NCI-H748 (cell line): ENCODE measurements around the gene RIC8A.
"Not testable (repeated sequence)": the region's sequence is repeated elsewhere in the genome, so short reads cannot be mapped to it uniquely, and the experiment has no call there.

Experiments used
- DNase-seq: peaks from one replicate; lab custom pipeline; 2025; ENCODE audit not compliant: unreplicated experiment; lab: John Stamatoyannopoulos, UW

The RIC8A gene

DNA sequence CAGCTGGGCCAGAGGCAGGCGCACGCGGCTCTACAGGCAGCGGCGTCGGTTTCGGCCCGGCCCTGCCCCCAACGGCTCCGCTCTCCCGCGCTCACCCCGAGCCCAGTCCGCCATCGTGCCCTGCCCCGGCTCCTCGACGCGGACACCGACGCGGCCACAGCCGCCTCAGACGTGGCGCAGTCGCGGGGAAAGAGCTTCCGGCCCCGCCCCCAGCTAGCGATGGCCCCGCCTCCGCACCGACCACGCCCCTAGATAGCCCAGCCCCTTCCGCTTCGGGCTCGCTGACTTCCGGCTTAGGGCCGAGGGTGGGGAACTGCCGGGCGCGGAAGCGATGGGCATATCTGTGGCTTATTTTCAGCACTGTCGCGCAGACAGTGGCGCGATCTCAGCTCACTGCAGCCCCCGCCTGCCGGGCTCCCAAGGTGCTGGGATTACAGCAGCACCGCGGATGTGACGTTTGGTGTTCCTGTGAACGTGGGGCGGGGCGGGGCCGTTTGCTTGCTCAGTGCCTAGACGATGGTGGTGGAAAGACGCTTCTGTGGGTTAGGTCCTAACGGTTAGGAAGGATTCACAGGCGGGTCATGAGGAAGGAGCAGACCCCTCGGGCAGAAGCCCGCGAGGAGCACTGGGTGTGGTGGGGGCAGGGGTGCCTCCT lies at the start of gene RIC8A, which contains the start of gene BET1L:
Gene RIC8A (plus strand): TSS at position 501 of the 655 bp plus-strand sequence. CDS start 1,147 bp downstream, outside the sequence.
Gene BET1L (minus strand): TSS at position 192 of the 655 bp plus-strand sequence. CDS start 78 bp downstream, at position 114.
- peak; percentile 97 for DNase-seq

DNA sequence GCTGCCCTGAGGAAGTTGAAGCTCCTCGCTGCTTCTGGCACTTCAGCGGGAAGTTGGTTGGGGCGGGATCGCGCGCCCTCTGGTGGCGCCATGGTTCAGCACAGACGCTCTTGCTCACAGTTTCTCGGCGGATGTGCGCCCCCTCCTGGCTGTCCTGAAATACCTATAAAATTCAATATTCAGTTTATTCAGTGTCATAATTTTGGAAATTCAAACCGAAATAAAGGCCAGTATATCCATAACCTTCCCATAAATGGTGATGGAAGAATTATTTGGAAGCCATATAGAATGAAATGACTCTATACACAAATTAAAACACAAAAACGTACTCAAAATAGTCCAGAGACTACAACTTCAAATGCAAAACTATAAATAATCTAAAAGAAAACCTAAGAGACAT lies 27.3 kb upstream of the RIC8A start:
- DNase-seq, result not testable (repeated sequence)

GRCh38 chr11:189200-189783 lies 18.2 kb upstream of the RIC8A start:
- not testable (repeated sequence) for DNase-seq

DNA sequence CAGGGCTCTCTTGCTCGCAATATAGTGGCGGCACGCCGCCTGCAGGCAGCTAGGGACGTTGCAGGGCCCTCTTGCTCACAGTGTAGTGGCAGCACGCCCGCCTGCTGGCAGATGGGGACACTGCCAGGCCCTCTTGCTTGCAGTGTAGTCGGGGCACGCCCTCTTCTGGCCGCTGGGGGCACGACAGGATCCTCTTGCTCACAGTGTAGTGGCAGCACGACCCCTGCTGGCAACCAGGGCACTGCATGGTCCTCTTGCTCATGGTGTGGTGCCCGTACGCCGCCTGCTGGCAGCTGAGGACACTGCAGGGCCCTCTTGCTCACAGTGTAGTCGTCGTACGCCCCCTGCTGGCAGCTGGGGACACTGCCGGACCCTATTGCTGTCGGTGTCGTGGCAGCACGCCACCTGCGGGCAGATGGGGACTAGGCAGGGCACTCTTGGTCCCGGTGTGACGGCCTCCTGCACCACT lies 17.6 kb upstream of the RIC8A start:
- DNase-seq, result not testable (repeated sequence)

DNA sequence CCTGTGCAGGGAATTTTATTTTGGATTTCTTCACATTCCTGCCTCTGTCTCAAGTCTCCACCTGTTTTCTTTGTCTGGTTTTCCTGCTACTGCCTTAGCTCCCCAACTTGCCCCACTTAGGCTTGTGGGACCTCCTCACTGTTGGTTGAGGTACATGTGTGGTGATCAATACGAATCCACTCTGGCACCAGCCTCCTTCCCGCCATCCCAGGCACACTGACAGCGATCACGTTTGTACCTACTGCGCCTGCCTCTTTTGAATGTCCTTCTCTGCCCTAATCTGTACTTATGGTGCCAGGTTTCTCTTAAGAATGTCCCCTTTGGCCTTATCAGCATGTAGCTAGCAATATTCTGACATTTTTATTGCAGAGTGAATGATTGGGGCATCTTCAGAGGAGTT lies 17.0 kb upstream of the RIC8A start:
- DNase-seq, result not testable (repeated sequence)

DNA sequence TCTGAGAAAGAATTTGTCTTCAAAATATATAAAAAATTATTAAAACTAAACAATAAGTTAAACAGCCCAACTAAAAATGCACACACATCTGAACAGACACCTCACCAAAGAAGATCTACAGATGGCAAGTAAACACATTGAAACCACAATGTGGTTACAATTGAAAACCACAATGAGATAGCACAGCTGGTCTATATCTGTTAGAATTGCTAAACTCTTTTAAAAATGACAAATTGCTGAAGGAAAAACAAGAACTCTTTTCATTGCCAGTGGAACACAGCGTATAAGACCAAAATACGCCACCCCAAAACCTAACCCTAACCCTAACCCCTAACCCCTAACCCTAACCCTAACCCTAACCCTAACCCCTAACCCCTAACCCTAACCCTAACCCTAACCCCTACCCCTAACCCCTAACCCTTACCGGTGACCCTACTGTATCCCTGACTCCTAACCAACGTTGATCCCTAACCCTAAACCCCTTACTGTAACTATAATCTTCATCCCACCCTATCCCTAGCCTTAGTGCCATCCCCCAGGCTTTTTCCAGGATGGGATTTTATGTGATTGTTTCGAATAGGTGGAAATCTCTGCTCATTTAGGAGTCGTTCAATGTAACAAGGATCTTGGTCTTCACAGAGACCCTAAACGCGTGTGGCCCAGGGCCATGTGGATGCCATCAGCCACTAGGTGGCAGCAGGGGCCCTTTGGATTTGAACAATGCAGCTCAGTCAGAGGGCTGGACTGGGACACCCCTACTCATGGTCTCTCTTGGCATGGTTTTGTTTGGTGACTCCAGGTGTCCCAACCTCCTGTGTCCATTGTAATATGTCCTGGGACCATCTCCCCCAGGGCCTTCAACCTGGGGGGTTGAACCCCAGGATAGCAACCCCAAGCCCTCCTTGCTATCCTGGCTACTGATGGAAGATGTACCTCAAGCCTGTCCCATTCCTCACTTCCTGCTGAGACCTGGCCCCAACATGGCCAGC lies 15.7 kb upstream of the RIC8A start:
- DNase-seq, result not testable (repeated sequence)

DNA sequence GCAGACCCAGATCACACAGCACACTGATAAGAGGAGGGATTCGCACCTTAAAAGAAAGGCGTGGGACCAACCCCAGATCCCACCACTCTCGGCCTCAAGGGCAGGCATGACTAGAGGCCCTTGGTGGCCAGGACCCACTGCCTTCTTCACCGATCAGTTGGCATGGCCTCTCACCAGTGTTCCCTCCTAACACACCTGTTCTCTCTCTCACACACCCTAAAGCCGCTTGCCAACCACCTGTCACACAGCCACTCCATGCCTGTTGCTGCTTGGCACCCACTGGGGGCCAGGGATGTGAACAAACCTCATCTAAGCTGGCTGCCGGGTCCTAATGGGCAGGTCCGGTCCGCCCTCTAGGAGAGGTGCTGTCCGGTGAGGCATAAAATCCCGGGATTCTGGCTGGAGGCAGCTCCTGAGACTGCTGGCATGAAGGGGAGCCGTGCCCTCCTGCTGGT lies 14.8 kb upstream of the RIC8A start, which contains the start of gene SCGB1C1:
Gene SCGB1C1 (plus strand): TSS at position 405 of the 455 bp plus-strand sequence. CDS start 22 bp downstream, at position 427.
- DNase-seq, result not testable (repeated sequence)

- not testable (repeated sequence) for DNase-seq
Observed at GRCh38 chr11:193481-193880, 14.0 kb upstream of the RIC8A start.

DNA sequence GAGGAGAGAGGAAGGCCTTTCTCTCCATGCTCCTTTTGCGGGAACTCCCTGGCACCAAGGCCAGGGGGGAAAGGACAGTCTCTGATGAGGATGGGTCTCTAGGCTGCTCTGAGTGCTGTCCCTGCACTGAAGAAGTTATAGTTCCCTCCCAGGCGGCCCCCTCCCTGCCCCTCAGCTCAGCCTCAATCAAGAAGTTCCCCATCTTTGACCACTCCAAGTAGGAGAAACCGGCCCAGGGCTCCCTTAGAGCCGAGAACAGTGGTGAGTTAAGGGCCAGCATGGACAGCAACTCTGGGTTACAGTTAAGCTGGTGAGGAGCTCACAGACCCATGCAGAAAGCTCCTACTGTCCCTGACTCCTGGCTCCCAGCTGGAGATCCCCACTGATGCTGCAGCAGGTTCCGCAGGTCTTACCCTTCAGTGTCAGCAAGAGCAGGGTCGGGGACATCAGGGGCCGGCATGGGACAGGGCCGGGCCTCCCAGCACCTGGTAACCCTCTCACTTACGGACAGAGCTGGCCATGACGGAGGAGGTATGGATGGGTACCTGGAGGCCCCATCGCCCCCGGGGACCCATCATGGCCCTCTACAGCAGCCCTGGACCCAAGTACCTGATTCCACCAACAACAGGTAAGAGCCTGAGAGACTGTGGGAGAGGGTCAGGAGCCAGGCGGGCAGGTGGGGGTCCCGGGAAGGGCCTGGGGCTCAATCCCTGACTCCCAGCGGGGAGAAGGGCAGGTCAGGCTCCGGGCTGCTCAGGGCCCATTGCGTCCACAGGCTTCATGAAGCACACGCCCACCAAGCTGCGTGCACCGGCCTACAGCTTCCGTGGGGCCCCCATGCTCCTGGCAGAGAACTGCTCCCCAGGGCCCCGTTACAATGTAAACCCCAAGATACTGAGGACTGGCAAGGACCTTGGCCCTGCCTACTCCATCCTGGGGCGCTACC lies 10.4 kb upstream of the RIC8A start:
- DNase-seq, result no peak

DNA sequence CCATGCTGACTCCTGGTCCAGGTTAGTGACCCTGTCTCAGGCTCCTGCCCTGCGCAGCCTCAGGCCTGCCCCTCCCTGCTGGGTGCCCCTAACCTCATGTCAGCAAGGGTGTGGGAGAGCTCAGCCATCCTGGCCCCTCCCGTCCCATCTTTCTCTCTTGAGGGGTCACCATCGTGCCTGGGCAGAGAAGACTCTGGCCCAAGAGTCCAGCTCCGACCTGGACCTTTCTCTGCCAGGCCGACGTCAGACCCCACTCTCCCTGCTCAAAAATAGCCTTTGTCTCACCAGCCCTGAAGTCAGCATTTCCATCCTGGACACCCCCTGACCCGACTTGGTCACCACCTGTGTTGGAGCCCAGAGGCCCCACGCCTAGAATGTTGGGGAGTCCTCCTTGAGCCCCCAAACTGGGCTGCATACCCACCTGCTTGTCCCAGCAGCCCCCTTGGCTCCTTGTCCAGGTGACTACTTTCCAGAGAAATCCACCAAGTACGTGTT lies 9.7 kb upstream of the RIC8A start:
- no peak for DNase-seq

DNA sequence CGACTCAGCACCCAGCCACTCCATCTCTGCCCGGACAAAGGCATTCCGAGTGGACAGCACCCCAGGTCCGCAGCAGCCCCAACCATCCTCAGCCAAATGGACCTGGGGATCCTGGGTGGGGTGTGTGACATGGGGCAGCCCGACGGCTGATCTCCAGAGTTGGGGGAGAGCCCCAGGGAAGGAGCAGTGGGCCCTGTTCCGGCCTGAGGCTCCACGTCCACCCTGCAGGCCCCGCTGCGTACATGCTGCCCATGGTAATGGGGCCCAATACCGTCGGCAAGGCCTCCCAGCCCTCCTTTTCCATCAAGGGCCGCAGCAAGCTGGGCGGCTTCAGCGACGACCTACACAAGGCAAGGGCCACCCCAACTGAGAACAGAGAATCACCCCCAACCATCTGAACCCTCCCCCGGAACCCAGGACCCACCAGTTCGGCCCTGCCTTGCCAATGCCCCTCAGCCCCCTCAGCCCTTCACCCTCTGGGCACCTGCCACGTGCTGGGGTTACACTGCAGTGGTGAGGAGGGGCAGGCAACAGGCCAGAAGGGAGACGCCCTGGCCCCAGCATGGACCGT lies 9.2 kb upstream of the RIC8A start:
- DNase-seq, result no peak

- DNase-seq, result no peak
Observed at GRCh38 chr11:199004-199581, 8.4 kb upstream of the RIC8A start.

GRCh38 chr11:199782-200181 lies 7.7 kb upstream of the RIC8A start:
- DNase-seq, result no peak

DNA sequence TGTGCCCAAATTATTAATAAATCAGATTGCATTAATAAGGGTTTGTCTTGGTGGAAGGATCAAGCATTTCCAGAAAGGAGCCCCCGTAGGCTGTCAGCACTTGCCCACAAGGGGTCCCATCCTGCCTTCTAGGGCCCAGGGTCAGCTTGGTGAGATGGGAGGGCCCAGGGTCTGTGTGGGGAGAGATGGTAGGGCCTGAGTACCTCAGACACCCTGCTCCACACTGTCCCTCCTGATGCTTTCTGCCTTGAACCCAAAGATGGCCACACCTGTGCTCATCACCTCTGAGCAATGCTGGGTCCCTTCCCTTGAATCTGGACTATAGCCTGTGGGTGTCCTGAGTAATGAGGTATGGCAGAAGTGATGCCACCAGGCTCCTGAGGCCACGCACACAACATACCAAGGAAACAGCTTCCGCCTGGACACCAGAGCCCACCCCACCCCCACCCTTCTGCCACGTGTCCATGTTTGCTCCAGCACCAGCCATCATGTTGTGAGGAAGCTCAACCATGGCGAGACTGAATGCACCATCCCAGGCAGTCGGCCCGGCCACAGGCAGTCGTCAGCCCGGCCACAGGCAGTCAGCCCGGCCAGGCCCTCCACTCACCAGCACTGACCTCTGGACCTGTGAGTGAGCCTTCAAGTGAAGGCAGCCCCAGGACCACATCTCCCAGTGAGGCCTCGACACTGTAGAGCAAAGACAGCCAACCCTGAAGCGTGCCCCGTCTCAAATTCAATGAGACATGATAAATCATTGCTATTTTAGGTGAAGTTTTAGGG lies 7.1 kb upstream of the RIC8A start:
- DNase-seq, result no peak

GRCh38 chr11:201966-202365 lies 5.5 kb upstream of the RIC8A start:
- no peak for DNase-seq

GRCh38 chr11:202490-202889 lies 5.0 kb upstream of the RIC8A start:
- no peak for DNase-seq

DNA sequence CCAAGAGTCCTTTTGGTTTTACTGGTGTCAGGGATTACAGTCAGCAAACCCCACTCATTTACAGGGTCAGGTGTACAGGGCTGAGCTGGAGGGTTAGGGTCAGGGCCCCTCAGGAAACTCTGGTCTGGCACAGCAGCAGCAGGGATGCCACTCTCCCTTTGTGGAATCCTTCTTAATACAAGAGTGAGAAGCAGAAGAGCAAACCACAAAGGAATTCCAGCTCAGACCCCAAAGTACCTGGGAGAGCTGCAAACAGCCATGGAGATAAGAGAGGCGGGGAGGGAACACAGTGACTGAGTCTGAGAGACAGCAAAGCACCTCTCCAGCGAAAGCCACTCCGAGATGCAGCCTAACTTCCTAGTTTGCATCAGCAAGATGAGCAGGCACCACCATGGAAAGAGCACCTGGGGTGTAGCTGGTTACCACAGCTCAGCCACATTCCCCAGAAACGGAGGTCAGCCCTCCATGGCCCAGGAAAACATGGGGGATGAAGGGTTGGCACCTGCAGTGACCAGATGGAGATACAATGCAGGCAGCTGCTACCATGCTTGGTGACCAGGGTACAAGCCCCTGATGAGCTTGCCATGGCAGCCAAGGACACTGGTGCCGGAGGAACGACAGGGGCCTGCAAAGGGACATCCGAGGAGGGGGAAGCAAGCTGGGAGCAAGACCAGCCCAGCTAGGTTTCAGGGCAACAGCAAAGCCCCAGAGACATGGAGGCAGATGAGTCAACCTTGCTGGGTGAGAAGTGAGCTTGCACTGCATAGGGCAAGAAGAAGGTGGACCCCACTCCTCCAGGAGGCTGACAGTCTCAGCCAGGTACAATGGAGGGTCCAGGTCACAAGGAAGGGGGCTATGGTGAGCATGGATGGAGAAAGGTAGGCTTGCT lies 4.2 kb upstream of the RIC8A start:
- DNase-seq, result no peak
